Measurements from ENCODE around the gene NCL. TPM values are rescaled to one million over a fixed set of nuclear protein-coding genes. Genes with fewer than 3 reads are reported as not detected.
A peak's percentile ranks its signal among the peaks of the same experiment; 100 is the strongest.
"Not testable (repeated sequence)": the region's sequence is repeated elsewhere in the genome, so short reads cannot be mapped to it uniquely, and the experiment has no call there.

Gene NCL
- total and polyA plus RNA-seq, 5 donors from 2014 or later = 296 to 435 (median 333) TPM

DNA sequence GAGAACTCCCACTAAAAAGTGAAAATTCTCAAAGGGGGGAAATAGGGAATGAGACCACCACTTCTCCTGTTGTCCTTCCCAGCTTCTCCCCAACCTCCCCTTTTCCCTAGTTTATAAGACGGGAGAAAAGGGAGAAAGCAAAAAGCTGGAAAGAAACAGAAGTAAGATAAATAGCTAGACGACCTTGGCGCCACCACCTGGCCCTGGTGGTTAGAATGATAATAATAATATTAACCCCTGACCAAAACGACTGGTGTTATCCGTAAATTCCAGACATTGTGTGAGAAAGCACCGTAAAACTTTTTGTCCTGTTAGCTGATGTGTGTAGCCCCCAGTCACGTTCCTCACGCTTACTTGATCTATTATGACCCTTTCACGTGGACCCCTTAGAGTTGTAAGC is 56.0 kb downstream of the NCL start:
- not testable (repeated sequence) for H3K27ac ChIP-seq (ENCODE audit: insufficient read depth, low read length, poor library complexity, severe bottlenecking); DNase-seq; H3K27ac Mint-ChIP-seq; ATAC-seq (ENCODE audit: low read depth in 2 of 2); H3K9me3 Mint-ChIP-seq; H3K36me3 Mint-ChIP-seq; H3K4me3 ChIP-seq (ENCODE audit: low read depth, low read length); H3K36me3 ChIP-seq (ENCODE audit: control insufficient read depth, insufficient read depth, low read length)
- Mint-ChIP-seq H3K4me3 (peak overlapping the region in 1 of 4 donors; percentile 1), H3K4me1 (peaks cover 0 to 26% (median 13%) of the 10 kb centered on the region in 4 donors), H3K27me3 (peaks cover 40% of the 10 kb centered on the region)
- Histone ChIP-seq H3K27me3 (ENCODE audit: control insufficient read depth, insufficient read depth, low read length) (peaks cover 12% of the 10 kb centered on the region), H3K9me3 (ENCODE audit: control insufficient read depth in 2 of 2, low read length in 2 of 2) (peaks cover 3 to 14% of the 10 kb centered on the region in 2 experiments), H3K4me1 (ENCODE audit: control insufficient read depth, insufficient read depth, low read length, poor library complexity, severe bottlenecking) (peaks cover 15% of the 10 kb centered on the region)

DNA sequence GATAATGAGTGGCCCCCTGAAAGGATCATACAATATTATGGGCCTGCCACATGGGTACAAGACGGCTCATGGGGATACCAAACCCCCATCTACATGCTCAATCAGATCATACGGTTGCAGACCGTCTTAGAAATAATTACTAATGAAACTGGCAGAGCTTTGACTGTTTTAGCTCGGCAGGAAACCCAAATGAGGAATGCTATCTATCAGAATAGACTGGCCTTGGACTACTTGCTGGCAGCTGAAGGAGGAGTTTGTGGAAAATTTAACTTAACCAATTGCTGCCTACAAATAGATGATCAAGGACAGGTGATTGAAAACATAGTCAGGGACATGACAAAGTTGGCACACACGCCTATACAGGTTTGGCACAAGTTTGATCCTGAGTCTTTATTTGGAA is 56.6 kb downstream of the NCL start:
- Histone ChIP-seq H3K4me1 (ENCODE audit: control insufficient read depth, insufficient read depth, low read length, poor library complexity, severe bottlenecking) (peaks cover 15% of the 10 kb centered on the region), H3K27me3 (ENCODE audit: control insufficient read depth, insufficient read depth, low read length) (peaks cover 11% of the 10 kb centered on the region), H3K9me3 (ENCODE audit: control insufficient read depth in 2 of 2, low read length in 2 of 2) (peaks cover 3 to 14% of the 10 kb centered on the region in 2 experiments)
- not testable (repeated sequence) for DNase-seq; ATAC-seq (ENCODE audit: low read depth in 2 of 2); H3K36me3 ChIP-seq (ENCODE audit: control insufficient read depth, insufficient read depth, low read length); H3K4me3 ChIP-seq (ENCODE audit: low read depth, low read length); H3K27ac ChIP-seq (ENCODE audit: insufficient read depth, low read length, poor library complexity, severe bottlenecking); H3K4me3 Mint-ChIP-seq; H3K27ac Mint-ChIP-seq; H3K36me3 Mint-ChIP-seq; H3K9me3 Mint-ChIP-seq
- Mint-ChIP-seq H3K27me3 (peaks cover 39% of the 10 kb centered on the region), H3K4me1 (peaks cover 0 to 25% (median 13%) of the 10 kb centered on the region in 4 donors)

- Mint-ChIP-seq H3K27me3 (peaks cover 34% of the 10 kb centered on the region), H3K27ac (peak overlapping the region in 1 of 3 donors; percentile 60), H3K4me1 (peaks cover 0 to 19% (median 9%) of the 10 kb centered on the region in 4 donors)
- not testable (repeated sequence) for DNase-seq; H3K36me3 Mint-ChIP-seq; H3K4me3 ChIP-seq (ENCODE audit: low read depth, low read length); H3K27ac ChIP-seq (ENCODE audit: insufficient read depth, low read length, poor library complexity, severe bottlenecking); H3K4me3 Mint-ChIP-seq; H3K36me3 ChIP-seq (ENCODE audit: control insufficient read depth, insufficient read depth, low read length); ATAC-seq (ENCODE audit: low read depth in 2 of 2); H3K27me3 ChIP-seq (ENCODE audit: control insufficient read depth, insufficient read depth, low read length); H3K4me1 ChIP-seq (ENCODE audit: control insufficient read depth, insufficient read depth, low read length, poor library complexity, severe bottlenecking); H3K9me3 Mint-ChIP-seq
- peaks cover 2 to 11% of the 10 kb centered on the region in 2 experiments for H3K9me3 ChIP-seq (ENCODE audit: control insufficient read depth in 2 of 2, low read length in 2 of 2)
These were observed 58.5 kb downstream of the NCL start for GRCh38 chr2:231405601-231406367.

DNA sequence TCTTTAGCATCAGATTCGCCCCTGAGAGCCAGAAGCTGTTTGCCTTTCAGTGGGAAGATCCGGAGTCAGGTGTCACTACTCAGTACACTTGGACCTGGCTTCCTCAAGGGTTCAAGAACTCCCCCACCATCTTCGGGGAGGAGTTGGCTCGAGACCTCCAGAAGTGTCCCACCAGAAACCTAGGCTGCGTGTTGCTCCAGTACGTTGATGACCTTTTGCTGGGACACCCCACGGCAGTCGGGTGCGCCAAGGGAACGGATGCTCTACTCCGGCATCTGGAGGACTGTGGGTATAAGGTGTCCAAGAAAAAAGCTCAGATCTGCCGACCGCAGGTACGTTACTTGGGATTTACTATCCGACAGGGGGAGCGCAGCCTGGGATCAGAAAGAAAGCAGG is 60.1 kb downstream of the NCL start:
- H3K9me3 Mint-ChIP-seq; H3K4me1 ChIP-seq (ENCODE audit: control insufficient read depth, insufficient read depth, low read length, poor library complexity, severe bottlenecking); H3K36me3 Mint-ChIP-seq; H3K4me3 ChIP-seq (ENCODE audit: low read depth, low read length); H3K4me3 Mint-ChIP-seq; DNase-seq; H3K27ac ChIP-seq (ENCODE audit: insufficient read depth, low read length, poor library complexity, severe bottlenecking); ATAC-seq (ENCODE audit: low read depth in 2 of 2); H3K36me3 ChIP-seq (ENCODE audit: control insufficient read depth, insufficient read depth, low read length); H3K27me3 ChIP-seq (ENCODE audit: control insufficient read depth, insufficient read depth, low read length); H3K9me3 ChIP-seq (ENCODE audit: control insufficient read depth in 2 of 2, low read length in 2 of 2); H3K27ac Mint-ChIP-seq: not testable (repeated sequence)
- peaks cover 0 to 19% (median 9%) of the 10 kb centered on the region in 4 donors for H3K4me1 Mint-ChIP-seq
- peaks cover 31% of the 10 kb centered on the region for H3K27me3 Mint-ChIP-seq

Other genes starting within 250 kb of the NCL start
- not detected for gene B3GNT7, start 68.8 kb downstream of the NCL start, total RNA-seq
- not detected for gene B3GNT7, start 68.8 kb downstream of the NCL start, polyA plus RNA-seq
- gene NMUR1, start 66.0 kb upstream of the NCL start, total RNA-seq = 0.35 TPM
- under 1 TPM; 0.25 to 0.90 (median 0.32) TPM for gene NMUR1, start 66.0 kb upstream of the NCL start, polyA plus RNA-seq
- gene TEX44, start 128.4 kb upstream of the NCL start, total RNA-seq = not detected
- gene TEX44, start 128.4 kb upstream of the NCL start, polyA plus RNA-seq = not detected
- 1,458 TPM for gene PTMA, start 244.0 kb upstream of the NCL start, total RNA-seq
- 1,000 to 10,000 TPM; 1,762 to 2,131 (median 2,045) TPM for gene PTMA, start 244.0 kb upstream of the NCL start, polyA plus RNA-seq